GM12864 (cell line): Measurements from ENCODE around the gene SEMA5A.

ENCODE experiments used
- DNase-seq: peaks from one replicate; pipeline ENCODE4 v3.0.0-alpha.2; 2011; ENCODE audit warnings: low read depth
- H3K4me3 ChIP-seq: 2 replicates; pipeline ENCODE4 v1.5.1; 2011; ENCODE audit warnings: mild to moderate bottlenecking, low read depth, low read length, control low read depth
- CTCF ChIP-seq: IDR thresholded peaks from 2 replicates; pipeline ENCODE4 v1.5.1; 2011; ENCODE audit warnings: low read depth, mild to moderate bottlenecking, moderate library complexity, low read length, control low read depth, inconsistent platforms; ENCODE audit errors: missing control alignments

The SEMA5A gene

GRCh38 chr5:9240431-9240830 is 305.4 kb downstream of the SEMA5A start:
- TF ChIP-seq CTCF, result no peak
- no peak for DNase-seq

GRCh38 chr5:9239626-9240025 is 306.2 kb downstream of the SEMA5A start:
- H3K4me3 ChIP-seq, result no peak overlapping the region
- DNase-seq, result no peak
- no peak for TF ChIP-seq CTCF

More at GRCh38 chr5:9240431-9240830, 305.4 kb downstream of the SEMA5A start:
- H3K4me3 ChIP-seq, result no peak overlapping the region

GRCh38 chr5:9239071-9239470 is 306.8 kb downstream of the SEMA5A start:
- DNase-seq, result no peak
- no peak overlapping the region for H3K4me3 ChIP-seq
- TF ChIP-seq CTCF, result no peak

- DNase-seq, result no peak
- no peak overlapping the region for H3K4me3 ChIP-seq
- no peak for TF ChIP-seq CTCF
Observed at GRCh38 chr5:9233712-9234111, 312.2 kb downstream of the SEMA5A start.

- no peak overlapping the region for H3K4me3 ChIP-seq
- no peak for DNase-seq
- TF ChIP-seq CTCF, result no peak
Observed at GRCh38 chr5:9233035-9233434, 312.8 kb downstream of the SEMA5A start.

GRCh38 chr5:9231842-9232241 is 314.0 kb downstream of the SEMA5A start:
- H3K4me3 ChIP-seq, result no peak overlapping the region
- TF ChIP-seq CTCF, result no peak
- no peak for DNase-seq

- no peak for TF ChIP-seq CTCF
- no peak for DNase-seq
Observed at GRCh38 chr5:9230355-9230754, 315.5 kb downstream of the SEMA5A start.

More at GRCh38 chr5:9230355-9230754, 315.5 kb downstream of the SEMA5A start:
- H3K4me3 ChIP-seq, result no peak overlapping the region
